ENCODE measurements around the gene SLC6A19.

GRCh38 chr5:1182360-1182632, 19.1 kb upstream of the SLC6A19 start:
- TF ChIP-seq JUND (IDR thresholded peaks at IDR 0.05; ENCODE audit: low read depth, low read length) (no peak), CTCF (IDR thresholded peaks at IDR 0.05 in 2 of 3, conservative IDR thresholded peaks at IDR 0.05 in 1 of 3; ENCODE audit: control insufficient read depth in 2 of 3, extremely low read depth in 1 of 3, insufficient read depth in 1 of 3, low read depth in 3 of 3, low read length in 3 of 3) (no peak), RAD21 (IDR thresholded peaks at IDR 0.05; ENCODE audit: insufficient read depth, low read depth, low read length) (no peak), SIN3A (IDR thresholded peaks at IDR 0.05; ENCODE audit: low read depth, low read length) (no peak), SIX5 (IDR thresholded peaks at IDR 0.05; ENCODE audit: low read depth, low read length, severe bottlenecking) (no peak), POLR2A (IDR thresholded peaks at IDR 0.05; ENCODE audit: low read depth, low read length) (no peak), MXI1 (IDR thresholded peaks at IDR 0.05; ENCODE audit: low read depth, low read length) (no peak), GABPA (IDR thresholded peaks at IDR 0.05; ENCODE audit: low read depth) (no peak), ZNF687 (IDR thresholded peaks at IDR 0.05) (no peak), ETV6 (conservative IDR thresholded peaks at IDR 0.05 in 1 of 2, IDR thresholded peaks at IDR 0.05 in 1 of 2; ENCODE audit: borderline replicate concordance in 1 of 2, low read depth in 1 of 2) (no peak)

Data from GM12878 (cell line).